ENCODE results near the gene GRK5.

DNA sequence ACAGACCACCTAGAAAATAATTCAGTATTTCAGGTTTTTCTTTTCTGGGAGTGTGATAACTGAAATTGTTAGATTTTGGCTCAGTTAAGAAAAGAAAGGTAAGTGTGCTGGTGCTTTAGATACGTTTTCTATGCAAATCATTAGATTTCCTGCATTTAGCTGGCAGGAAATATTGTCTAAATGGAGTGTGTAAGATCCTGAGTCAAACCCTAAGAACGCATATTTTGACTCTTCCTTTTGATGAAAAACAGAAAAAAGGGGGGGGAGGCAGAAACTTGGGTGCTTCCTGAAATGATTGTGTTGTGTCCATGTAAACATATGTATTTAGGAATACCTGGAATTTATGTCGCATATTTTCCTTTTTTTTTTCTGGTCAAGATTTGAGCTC lies 1.2 kb downstream of the GRK5 start:
- TF ChIP-seq CTCF (IDR thresholded peaks at IDR 0.05) (no peak), POLR2A (IDR thresholded peaks at IDR 0.05) (no peak)
